Prostate gland (tissue), 2 donors: ENCODE results near the gene CHI3L1.

Source experiments
- POLR2AphosphoS5 ChIP-seq: sonication (generic); formaldehyde crosslinking; IDR thresholded peaks from one replicate; pipeline ENCODE4 v1.6.1; 2017; ENCODE audit warnings: antibody characterized with exemption
- TF ChIP-seq, protein P1 (sequence below), 4 experiments: fragments of 200-600 bp in 2 of 4; fragments of 450-650 bp in 2 of 4; sonication (generic) in 2 of 4; IDR thresholded peaks; 1 replicate in 3 of 4; 2 replicates in 1 of 4; pipeline ENCODE4 v1.5.1; 2016 to 2019; ENCODE audit warnings: antibody characterized with exemption in 4 of 4, mild to moderate bottlenecking in 2 of 4, moderate library complexity in 2 of 4

GRCh38 chr1:203173566-203173965 lies 12.9 kb downstream of the CHI3L1 start:
- no peak for TF ChIP-seq POLR2AphosphoS5
- TF ChIP-seq, protein P1, sequence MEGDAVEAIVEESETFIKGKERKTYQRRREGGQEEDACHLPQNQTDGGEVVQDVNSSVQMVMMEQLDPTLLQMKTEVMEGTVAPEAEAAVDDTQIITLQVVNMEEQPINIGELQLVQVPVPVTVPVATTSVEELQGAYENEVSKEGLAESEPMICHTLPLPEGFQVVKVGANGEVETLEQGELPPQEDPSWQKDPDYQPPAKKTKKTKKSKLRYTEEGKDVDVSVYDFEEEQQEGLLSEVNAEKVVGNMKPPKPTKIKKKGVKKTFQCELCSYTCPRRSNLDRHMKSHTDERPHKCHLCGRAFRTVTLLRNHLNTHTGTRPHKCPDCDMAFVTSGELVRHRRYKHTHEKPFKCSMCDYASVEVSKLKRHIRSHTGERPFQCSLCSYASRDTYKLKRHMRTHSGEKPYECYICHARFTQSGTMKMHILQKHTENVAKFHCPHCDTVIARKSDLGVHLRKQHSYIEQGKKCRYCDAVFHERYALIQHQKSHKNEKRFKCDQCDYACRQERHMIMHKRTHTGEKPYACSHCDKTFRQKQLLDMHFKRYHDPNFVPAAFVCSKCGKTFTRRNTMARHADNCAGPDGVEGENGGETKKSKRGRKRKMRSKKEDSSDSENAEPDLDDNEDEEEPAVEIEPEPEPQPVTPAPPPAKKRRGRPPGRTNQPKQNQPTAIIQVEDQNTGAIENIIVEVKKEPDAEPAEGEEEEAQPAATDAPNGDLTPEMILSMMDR (IDR thresholded peaks at IDR 0.05): no peak
